Epithelial cell of proximal tubule (primary cell): Measurements from ENCODE around the gene ACLY. TPM values are rescaled to one million over a fixed set of nuclear protein-coding genes. Genes with fewer than 3 reads are reported as not detected.
"Not testable (repeated sequence)": the region's sequence is repeated elsewhere in the genome, so short reads cannot be mapped to it uniquely, and the experiment has no call there.

Source experiments
- DNase-seq: peaks from one replicate; pipeline ENCODE4 v3.0.0-alpha.2; 2011; ENCODE audit warnings: low read depth
- H3K4me3 ChIP-seq: 2 replicates; pipeline ENCODE4 v1.5.1; 2011; ENCODE audit warnings: low read depth, mild to moderate bottlenecking, low read length
- CTCF ChIP-seq: conservative IDR thresholded peaks from 2 replicates; pipeline ENCODE4 v1.5.1; 2012; ENCODE audit warnings: low read depth, mild to moderate bottlenecking, low read length
- total RNA-seq: library from RNA; depleted of rRNA; stranded (reverse); fragments of >200 nt; gene quantifications from 2 replicates; pipeline ENCODE4 v1.2.3, GENCODE V29; 2015

ACLY gene
- total RNA-seq, 1 donor from 2014 or later: 193 TPM

GRCh38 chr17:41939044-41939692 is 20.4 kb upstream of the ACLY start:
- TF ChIP-seq CTCF: no peak
- DNase-seq: no peak
- H3K4me3 ChIP-seq: no peak overlapping the region

GRCh38 chr17:41937970-41938954 is 19.5 kb upstream of the ACLY start:
- no peak overlapping the region for H3K4me3 ChIP-seq
- no peak for DNase-seq
- no peak for TF ChIP-seq CTCF

GRCh38 chr17:41935641-41936040 is 16.9 kb upstream of the ACLY start:
- no peak overlapping the region for H3K4me3 ChIP-seq
- no peak for TF ChIP-seq CTCF
- DNase-seq: no peak

GRCh38 chr17:41932816-41933389 is 14.2 kb upstream of the ACLY start:
- DNase-seq: no peak
- TF ChIP-seq CTCF: no peak
- H3K4me3 ChIP-seq: no peak overlapping the region

GRCh38 chr17:41931715-41932114 is 13.0 kb upstream of the ACLY start:
- not testable (repeated sequence) for H3K4me3 ChIP-seq, DNase-seq

- H3K4me3 ChIP-seq: peak overlapping the region; percentile 76
- DNase-seq: not testable (repeated sequence)
Observed at GRCh38 chr17:41930833-41931156, 12.0 kb upstream of the ACLY start.

- peak within 1 kb of the TSS; percentile 76 for H3K4me3 ChIP-seq
- peak; percentile 31 for TF ChIP-seq CTCF
- peak; percentile 80 for DNase-seq
Observed at GRCh38 chr17:41930009-41930832, 11.5 kb upstream of the ACLY start, which contains the start of gene ODAD4. TSS of gene ODAD4 (plus strand) at chr17:41930617. CDS start at chr17:41930724, 107 bp downstream.
